Stimulated activated CD4-positive, alpha-beta T cell treated with anti-CD3 and anti-CD28 coated beads, Interleukin-2, amount 100 ng/mL, for 48 hours (primary cell): Measurements from ENCODE around the gene CLEC19A.

Source experiments
- DNase-seq, 2 donors: peaks; one replicate each; pipeline ENCODE4 v3.0.0-alpha.2; 2020

CLEC19A gene

GRCh38 chr16:19285431-19285830 lies at the start of gene CLEC19A:
TSS of gene CLEC19A (plus strand) at chr16:19285731. CDS start at chr16:19285852, 121 bp downstream.
- DNase-seq: no peak

- no peak for DNase-seq
Observed at GRCh38 chr16:19235886-19236285, 49.6 kb upstream of the CLEC19A start.

GRCh38 chr16:19236561-19237209 lies 48.8 kb upstream of the CLEC19A start:
- DNase-seq: no peak

GRCh38 chr16:19238406-19238805 lies 47.1 kb upstream of the CLEC19A start:
- no peak for DNase-seq

GRCh38 chr16:19239511-19240155 lies 45.9 kb upstream of the CLEC19A start:
- no peak for DNase-seq

- DNase-seq: no peak
Observed at GRCh38 chr16:19240494-19240893, 45.0 kb upstream of the CLEC19A start.

- DNase-seq: no peak
Observed at GRCh38 chr16:19241512-19241911, 44.0 kb upstream of the CLEC19A start.

- DNase-seq: no peak
Observed at GRCh38 chr16:19242186-19242585, 43.3 kb upstream of the CLEC19A start.

- no peak for DNase-seq
Observed at GRCh38 chr16:19242987-19243575, 42.5 kb upstream of the CLEC19A start.

- DNase-seq: no peak
Observed at GRCh38 chr16:19245326-19245925, 40.1 kb upstream of the CLEC19A start.

GRCh38 chr16:19252904-19253303 lies 32.6 kb upstream of the CLEC19A start:
- DNase-seq: no peak

GRCh38 chr16:19254611-19255010 lies 30.9 kb upstream of the CLEC19A start:
- no peak for DNase-seq

GRCh38 chr16:19264123-19264673 lies 21.3 kb upstream of the CLEC19A start:
- no peak for DNase-seq

- DNase-seq: no peak
Observed at GRCh38 chr16:19265380-19265930, 20.1 kb upstream of the CLEC19A start.

- no peak for DNase-seq
Observed at GRCh38 chr16:19266774-19267173, 18.8 kb upstream of the CLEC19A start.

- no peak for DNase-seq
Observed at GRCh38 chr16:19269098-19269497, 16.4 kb upstream of the CLEC19A start.

GRCh38 chr16:19274165-19274797 lies 11.2 kb upstream of the CLEC19A start:
- DNase-seq: no peak

- DNase-seq: no peak
Observed at GRCh38 chr16:19278403-19278802, 7.1 kb upstream of the CLEC19A start.

- DNase-seq: no peak
Observed at GRCh38 chr16:19281246-19281645, 4.3 kb upstream of the CLEC19A start.

- DNase-seq: no peak
Observed at GRCh38 chr16:19282101-19282500, 3.4 kb upstream of the CLEC19A start.

GRCh38 chr16:19283637-19284036 lies 1.9 kb upstream of the CLEC19A start:
- DNase-seq: no peak

GRCh38 chr16:19284207-19284606 lies 1.3 kb upstream of the CLEC19A start:
- DNase-seq: no peak

GRCh38 chr16:19286827-19287226 lies 1.3 kb downstream of the CLEC19A start:
- DNase-seq: no peak
